SKM-1 treated with dmso at 0.1 percent for 144 hours (cell line): ENCODE results near the gene PGM2L1.
"Not testable (repeated sequence)": the region's sequence is repeated elsewhere in the genome, so short reads cannot be mapped to it uniquely, and the experiment has no call there.

Experiments
- DNase-seq: peaks from one replicate; lab custom pipeline; 2025; ENCODE audit not compliant: unreplicated experiment; lab: John Stamatoyannopoulos, UW

Gene PGM2L1

DNA sequence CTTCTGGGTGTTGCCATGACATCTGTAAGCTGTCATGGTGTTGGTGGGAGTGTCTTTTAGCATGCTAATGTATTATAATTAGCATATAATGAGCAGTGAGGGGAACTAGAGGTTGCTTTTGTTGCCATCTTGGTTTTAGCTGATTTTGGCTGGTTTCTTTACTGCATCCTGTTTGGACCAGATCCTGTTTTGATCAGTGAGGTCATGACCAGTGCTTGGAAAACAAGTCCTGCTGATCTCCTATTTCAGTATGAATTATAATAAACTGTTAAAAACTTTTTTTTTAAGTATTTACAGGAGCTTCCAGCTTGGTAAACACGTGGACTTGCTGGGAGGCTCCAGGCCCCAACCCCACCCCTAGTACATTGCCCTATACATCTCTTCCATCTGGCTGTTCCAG lies 56.3 kb downstream of the PGM2L1 start:
- DNase-seq = no peak

DNA sequence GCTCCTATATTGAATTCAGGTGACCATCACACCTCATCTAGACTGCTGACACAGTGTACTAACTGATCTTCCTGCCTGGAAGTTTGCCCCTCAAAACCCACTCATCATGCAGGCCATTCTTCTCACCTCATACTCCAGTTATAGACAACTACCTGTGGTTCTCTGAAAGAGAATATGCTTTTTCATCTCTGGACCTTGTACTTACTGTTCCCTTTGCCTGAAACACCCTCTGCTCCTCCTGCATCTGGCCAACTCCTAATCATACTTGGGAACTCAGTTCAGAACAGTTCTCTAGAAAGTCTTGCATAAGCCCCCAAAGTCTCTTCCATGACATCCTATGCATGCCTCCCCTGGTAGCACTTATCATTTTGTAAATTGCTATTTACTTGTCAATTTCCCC lies 58.6 kb downstream of the PGM2L1 start:
- no peak for DNase-seq

DNA sequence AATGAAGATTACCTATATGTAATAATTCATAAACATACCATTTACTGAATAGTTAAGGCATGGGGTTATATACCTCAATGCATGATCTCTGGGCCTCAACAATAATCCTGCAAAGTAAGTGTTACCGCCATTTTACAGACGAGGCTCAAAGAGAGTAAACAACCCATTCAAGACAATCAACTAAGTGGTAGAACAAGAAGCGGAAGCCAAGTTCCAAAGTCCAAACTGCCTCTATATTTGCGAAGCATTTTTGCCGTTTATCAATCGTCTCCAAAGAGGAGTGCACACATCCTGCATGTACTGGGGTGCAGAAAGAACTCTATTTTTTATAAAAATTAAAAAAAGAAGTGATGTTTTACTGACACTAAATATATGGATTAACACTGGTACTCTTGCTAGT lies 59.3 kb downstream of the PGM2L1 start:
- DNase-seq = no peak

DNA sequence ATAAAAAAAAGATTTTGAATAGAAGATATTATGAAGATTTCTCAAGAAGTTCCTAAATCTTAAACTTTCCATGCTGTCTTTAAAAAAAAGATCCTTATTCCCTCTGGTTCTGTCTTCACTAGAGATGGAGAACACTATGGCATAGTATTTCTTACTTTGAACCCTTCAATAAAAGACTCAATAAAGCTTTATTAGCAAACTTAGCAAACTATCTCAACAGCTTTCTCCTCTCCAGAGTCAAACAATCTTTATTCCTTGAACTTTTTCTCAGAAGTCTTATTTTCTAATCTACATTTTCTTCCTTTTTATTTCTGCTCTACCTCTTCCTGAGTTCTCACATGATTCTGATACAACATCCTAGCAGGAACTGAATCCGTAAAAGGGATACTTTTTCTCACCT lies 65.0 kb downstream of the PGM2L1 start:
- no peak for DNase-seq

DNA sequence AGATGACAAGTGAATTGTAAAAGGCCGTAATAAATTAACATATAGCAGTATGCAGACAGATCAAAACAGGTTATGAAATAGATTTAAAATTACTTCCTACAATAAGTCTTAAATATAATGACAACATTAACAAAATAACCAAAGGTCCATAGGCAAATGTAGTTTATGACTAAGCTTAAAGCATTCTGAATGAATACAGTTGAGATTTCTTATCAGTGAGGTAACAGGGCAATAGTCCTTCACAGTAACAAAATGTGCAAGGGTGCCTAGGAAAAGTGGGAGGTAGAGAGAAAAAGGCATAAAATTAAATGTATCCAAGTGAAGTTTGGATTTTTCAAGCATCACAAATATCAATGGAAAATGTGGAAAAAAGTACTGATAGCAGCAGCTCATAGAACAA lies 65.9 kb downstream of the PGM2L1 start:
- no peak for DNase-seq

DNA sequence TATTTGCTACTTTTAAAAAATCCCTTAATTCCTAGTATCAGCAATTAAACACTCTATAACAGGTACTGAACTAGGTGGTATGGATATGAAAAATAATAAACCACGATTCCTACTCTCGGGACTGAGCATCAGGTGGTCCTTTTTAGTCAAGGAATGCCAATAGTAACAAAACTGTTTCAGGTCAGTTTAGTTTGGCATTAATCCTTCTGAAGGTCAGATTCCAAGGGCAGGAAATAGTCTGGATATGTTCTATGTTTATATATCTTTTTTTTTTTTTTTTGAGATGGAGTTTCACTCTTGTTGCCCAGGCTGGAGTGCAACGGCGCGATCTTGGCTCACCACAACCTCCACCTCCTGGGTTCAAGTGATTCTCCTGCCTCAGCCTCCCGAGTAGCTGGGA lies 67.2 kb downstream of the PGM2L1 start:
- DNase-seq = not testable (repeated sequence)

DNA sequence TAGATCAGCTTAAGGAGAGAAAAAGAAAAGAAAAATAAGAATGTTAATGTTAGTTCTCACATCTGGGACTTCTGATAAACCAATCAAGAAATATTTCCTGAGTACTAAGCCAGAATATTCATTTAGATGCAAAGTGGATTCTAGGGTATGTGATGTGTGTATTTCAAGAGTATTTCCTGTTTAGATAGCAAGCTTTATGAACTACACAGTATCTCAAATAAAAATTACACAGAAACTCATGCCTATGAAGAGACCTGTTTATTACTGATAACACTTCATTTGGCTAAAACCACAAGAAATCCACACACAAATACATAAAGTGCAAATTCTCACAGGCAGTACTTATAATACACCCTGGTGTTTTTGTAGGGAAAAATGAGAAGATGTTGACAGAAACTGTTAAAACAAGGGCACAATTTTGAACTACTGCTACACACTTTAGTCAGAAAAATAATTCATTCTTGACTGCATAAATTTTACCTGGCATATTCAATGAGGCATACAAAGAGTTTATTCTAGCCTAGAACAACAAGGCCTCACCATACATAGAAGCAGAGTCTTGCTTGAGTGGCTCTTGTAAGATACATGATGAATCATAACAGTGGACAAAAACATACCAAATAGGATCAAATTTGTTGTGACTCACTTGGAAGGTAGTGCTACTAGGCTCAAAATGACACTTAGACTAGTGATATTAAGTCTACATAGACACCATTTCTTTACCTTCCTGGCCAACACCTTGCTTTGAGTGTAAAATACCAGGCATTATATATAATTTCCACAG lies 68.0 kb downstream of the PGM2L1 start:
- DNase-seq = no peak

DNA sequence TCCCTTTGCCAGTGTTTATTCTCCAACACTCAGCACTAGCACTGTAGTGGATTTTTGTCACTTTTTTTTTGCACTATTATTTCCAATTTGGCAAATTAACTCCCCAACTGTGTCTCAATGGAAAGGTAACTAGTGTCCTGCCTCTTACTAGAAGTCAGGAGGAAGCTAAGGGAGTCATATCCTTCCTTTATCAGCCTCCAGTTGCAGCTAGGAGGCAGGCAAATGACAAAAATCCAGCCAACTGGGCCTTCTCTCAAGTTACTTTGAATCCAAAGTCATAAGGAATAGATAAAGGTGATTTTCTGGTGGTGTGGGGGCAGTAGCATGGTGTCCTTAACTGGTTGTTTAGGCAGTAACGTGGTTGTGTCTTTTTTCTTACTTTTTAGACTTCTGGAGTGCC lies 71.2 kb downstream of the PGM2L1 start:
- DNase-seq = no peak

DNA sequence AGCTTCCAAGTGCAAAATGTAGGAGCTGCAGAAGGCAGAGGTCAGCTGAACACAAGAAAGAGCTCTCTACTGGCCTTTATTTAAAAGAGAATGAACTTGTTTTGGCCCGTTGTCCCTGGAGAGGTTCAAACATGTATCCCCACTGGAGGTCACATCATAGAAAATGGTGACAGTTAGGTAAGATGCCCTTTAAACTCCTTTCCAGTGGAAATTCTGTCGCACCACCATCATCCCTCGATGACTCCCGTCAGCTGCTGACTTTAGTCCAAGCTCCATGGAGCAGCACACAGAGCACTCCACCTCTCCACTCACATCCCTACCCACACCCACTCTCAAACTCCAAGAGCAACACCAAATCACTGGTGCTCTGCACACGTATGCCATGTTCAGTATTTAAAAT lies 71.6 kb downstream of the PGM2L1 start:
- no peak for DNase-seq

DNA sequence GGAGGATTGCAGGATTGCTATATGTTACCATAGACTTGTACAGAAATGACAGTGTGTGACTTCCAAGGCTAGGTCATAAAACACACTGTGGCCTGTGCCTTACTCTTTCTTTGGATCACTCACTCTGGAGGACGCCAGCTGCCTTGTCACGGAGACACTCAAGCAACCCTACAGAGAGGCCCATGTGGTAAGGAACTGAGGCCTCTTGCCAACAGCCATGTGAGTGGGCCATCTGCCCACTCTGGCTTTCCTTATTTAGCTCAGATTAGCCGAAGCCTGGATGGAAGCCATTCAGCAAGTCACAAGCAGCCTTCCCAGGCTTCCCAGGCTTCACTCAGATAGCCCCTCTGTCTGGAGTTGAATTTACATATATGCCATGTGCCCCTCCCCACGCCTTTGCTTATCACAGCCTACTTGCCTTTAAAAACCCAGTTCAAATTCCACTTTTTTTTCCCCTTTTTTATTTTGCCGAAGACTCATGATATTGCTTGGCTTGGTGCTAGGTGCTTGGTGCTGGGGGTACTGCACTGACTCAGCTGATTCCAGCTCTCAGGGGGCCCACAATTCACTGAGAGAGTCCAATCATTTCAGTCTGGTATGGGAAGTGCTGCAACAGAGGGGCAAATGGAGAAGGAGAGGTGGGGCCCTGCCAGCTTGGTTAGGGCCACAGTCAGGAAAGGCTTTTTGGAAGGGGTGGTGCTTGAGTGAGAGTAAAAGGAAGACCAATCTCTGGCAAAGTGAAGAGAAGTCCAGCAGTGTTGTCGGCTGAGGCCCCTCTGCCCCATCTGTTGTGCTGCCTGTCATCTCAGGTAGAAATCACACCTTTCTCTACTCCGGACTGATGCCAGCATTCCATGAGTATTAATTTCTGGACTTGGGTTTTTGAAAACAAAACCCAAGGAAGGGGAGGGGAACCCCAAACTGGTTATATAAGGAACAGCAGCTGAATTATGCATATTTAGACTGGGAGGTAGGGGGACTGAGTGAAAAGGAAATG lies 72.3 kb downstream of the PGM2L1 start:
- DNase-seq = no peak

DNA sequence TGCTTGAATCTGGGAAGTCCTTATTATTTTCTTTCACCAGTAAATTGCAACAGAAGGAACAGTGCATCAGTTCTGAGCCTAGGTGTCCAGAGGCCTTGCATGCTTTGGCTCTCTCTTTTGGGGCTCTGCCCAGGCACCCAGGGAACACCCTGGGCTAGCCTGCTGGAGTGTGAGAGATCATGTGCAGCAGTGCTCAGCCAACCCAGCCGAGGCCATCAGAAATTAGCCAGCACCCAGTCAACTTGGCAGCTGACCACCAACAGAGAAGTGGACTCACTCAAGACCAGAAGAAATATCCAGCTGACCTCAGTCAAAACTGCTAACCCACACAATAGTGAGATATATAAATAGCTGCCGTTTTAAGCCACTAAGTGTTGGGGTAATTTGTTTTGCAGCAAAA lies 75.6 kb downstream of the PGM2L1 start:
- no peak for DNase-seq

DNA sequence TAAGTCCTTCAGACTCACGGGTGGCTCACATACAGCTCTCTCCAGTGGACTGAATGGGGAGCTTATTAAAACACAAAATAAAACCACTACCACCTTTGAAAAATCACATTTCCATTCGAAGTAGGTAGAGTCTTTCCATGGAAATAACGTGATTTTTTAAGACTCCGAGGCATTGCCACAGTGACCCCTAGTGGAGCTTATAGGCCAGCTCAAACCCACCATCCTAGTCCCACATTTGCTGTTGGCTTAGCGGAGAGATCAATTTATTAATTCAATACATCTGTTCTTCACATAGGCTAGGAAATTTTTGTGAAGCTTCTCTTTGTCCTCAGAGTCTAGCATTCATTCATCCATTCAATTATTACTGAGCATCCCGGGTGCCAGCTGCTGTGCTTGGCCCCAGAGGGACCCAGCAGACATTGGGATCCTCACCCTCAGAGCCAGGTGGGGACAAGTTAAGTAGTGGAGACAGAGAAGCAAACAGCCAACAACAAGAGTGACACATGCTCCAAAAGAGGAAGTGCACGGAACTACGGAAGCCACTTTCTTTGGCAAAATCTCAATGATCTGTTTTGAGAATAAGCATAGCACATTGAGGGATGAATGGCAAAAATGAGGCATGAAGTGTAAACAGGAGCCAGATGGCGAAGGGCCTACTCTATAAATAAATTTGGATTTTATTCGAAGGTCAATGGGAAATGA lies 76.6 kb downstream of the PGM2L1 start:
- peak; percentile 19 for DNase-seq

DNA sequence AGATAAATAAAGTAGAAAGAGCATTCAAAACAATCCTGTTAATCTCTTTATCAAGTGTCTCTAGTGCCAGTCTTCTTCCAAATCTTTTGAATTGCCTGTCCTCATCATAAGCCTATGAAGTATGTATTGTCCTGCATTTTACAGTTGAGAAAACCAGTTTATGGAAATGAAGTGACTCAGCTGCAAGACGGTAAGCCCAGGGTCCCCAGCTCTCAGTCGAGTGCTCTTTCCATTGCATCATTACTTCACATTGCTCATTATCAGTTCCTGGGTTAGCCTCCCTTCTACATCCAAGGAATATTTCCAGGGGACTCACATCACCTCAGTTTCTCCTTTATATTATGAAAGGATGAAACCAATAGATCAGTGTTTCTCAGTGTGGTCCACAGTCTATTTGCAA lies 77.7 kb downstream of the PGM2L1 start:
- no peak for DNase-seq

DNA sequence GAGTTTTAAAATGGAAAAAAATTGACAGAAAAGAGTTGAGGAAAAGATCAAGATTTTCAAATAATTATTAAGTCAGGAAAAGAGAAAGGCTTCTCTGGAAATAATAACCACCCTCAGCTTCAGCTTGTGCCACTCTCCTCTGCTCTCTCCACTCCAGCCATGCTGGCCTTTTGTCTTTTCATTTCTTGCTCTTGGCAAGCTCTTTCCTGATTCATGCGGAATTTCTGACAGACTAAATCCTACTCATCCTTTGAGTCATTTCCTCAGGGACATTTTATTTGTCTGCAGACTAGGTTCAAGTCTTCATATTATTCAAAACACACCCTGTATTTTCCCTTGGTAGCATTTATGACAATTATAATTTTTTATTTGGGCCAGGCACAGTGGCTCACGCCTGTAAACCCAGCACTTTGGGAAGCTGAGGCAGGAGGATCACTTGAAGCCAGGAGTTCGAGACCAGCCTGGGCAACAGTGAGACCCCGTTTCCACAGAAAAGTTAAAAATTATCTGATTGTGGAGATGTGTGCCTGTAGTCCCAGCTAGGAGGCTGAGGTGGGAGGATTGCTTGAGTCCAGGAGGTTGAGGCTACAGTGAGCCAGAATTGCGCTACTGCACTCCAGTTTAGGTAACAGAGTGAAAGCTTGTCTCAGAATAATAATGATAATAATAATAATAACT lies 79.0 kb downstream of the PGM2L1 start:
- DNase-seq = no peak

DNA sequence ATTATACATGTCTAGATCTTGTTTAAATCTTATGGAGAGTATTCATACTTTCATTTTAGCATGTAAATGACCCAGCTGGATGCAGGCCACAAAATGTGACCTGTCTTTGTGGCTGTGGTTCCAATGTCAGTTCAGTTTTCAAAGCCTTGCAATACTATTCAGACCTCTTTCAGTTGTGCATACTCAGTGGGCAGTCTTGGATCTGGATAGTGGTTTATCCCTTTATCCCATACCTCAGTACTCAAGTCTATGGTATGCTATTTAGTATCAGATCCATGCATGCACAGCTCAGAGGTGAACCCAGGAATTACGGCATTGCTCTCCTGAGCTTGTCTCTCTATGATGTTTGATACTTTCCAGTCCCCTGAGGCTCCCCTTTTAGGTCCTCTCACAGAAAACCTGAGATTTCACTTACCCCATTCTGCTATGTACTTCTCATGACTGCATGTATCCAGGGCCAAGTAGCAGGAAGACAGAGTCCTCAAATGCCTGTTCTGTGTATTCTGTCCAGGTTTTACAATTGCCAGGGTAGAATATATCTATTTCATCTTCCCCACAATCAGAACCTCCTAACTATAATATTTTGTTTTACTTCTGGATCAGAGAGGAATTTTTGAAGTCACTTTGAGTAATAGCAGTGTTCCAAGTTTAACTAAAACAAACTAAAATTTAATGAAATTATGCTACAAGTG lies 79.8 kb downstream of the PGM2L1 start:
- no peak for DNase-seq

DNA sequence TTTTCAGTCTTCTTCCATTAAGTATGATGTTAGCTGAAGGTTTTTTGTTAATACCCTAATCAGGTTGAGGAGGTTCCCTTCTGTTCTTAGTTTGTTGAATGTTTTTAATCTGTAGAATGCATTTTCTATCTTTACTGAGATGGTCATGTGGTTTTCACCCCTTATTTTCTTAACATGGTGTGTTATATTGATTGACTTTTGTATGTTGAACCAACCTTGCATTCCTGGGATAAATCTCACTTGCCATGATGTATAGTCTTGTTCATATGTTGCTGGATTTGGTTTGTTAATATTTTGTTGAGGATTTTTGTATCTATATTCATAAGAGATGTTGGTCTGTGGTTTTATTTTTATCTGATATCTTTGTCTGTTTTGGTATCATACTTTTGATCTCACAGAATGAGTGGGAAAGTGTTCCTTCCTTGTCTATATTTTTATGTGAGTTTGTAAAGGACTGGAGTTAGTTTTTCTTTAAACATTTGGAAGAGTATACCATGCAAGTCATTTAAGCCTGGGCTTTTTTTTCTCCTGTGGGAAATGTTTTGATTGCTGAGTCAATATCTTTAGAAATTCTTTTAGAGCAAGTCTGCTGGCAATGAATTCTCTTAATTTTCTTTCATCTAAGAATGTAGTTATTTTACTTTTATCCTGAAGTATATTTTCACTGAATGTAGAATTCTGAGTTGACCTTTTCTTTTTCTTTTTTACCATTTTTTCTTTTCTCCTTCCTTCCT lies 81.3 kb downstream of the PGM2L1 start:
- DNase-seq = no peak

DNA sequence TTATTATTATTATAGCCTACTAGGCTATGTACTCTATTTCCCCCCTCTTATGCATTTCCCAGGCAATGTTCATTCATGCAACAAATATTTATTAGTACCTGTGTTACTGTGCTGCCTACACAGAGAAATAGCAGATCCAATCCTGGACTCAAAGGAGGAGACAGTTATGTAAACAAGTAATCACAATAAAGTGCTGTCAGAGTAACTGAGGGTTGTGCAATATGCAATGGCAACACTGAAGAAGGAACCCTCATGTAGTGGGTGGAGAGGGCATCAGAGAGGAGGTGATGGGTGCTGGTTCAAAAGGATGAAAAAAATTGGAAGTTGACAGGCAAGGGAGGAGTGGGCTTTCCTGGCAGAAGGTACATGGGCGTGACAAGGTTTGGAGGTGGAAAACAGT lies 85.9 kb downstream of the PGM2L1 start:
- no peak for DNase-seq

DNA sequence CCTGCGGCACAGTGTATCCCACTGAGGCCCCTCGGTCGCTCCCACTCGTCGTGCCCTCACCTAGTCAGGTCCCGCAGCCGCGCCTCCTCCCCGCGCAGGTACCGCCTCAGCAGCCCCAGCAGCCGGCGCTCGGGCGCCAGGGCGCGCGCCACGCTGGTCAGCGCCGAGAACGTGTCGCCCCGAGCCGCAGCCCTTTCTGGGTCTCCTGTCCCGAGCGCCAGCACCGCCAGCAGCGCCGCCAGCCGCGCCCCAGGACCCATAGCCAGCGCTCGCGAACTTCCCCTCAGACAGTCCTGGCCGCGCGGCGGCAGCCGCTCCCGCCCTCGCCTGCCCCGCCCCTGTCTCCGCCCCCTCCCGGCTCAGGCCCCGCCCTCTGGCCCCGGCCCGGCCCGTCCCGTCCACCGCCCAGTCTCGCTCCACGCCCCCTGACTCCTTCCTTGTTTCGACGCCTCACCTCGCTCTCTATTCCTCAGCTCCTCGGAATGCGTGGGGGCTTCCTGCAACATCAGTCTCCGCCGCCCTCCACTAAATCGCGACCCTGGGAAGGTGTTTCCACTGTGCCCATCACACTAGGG lies 86.8 kb downstream of the PGM2L1 start, which contains the start of gene P4HA3:
Gene P4HA3, minus strand, starts transcription at position 289 of the 575 bp plus-strand sequence. Its CDS starts 29 bp downstream, at position 260.
- peak; percentile 54 for DNase-seq

DNA sequence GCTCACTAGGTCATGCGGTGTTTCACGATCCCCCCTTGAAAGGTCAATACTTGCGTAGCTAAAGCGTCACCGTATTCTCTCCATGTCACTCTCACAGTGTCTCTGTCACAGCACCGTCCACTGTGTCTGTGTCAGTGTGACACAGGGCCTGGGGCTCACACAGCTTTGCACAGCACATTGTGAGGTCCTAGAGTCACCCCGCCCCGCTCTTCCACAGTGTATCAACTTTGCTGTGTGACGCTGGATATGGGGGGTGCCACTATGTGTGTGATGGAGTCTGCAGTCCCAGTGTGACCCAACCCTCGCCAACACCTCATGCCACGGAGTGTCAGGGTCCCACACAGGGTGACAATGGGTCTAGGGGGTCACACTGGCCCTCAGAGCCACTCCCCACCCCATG lies 87.4 kb downstream of the PGM2L1 start:
- no peak for DNase-seq
